ENCODE measurements around the gene LANCL2.

Gene LANCL2

DNA sequence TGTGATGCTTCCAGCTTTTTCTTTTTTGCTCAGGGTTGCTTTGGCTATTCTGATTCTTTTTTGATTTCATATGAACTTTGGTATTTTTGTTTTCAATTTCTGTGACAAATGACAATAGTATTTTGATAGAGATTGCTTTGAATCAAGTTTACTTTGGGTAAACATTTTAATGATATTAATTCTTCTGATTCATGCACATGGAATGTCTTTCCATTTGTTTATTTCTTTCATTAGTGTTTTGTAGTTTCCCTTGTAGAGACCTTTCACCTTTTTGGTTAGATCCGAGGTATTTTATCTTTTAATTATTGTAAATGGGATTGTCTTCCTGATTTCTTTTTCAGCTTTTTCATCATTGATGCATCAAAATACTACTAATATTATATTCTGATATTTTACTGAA lies 93.2 kb downstream of the LANCL2 start:
- Histone ChIP-seq H4K20me1 (ENCODE audit: insufficient read depth, low read length) (no peaks in the 10 kb centered on the region), H3K4me3 (ENCODE audit: low read depth in 1 of 2, low read length in 2 of 2) (no peak overlapping the region), H3K79me2 (ENCODE audit: insufficient read depth, low read length) (no peaks in the 10 kb centered on the region), H3K9me3 (ENCODE audit: insufficient read depth, low read length, severe bottlenecking) (no peaks in the 10 kb centered on the region), H3K36me3 (ENCODE audit: insufficient read depth, low read length) (peaks cover 2% of the 10 kb centered on the region), H2AFZ (ENCODE audit: low read depth, low read length) (no peak overlapping the region), H3K9ac (ENCODE audit: low read depth, low read length) (no peak overlapping the region), H3K4me1 (ENCODE audit: insufficient read depth, low read length) (no peaks in the 10 kb centered on the region), H3K27me3 (ENCODE audit: insufficient read depth, low read length, poor library complexity) (no peaks in the 10 kb centered on the region), H3K27ac (ENCODE audit: low read length) (no peak overlapping the region), H3K4me2 (ENCODE audit: insufficient read depth, low read length) (no peak overlapping the region)
- TF ChIP-seq, protein P1, sequence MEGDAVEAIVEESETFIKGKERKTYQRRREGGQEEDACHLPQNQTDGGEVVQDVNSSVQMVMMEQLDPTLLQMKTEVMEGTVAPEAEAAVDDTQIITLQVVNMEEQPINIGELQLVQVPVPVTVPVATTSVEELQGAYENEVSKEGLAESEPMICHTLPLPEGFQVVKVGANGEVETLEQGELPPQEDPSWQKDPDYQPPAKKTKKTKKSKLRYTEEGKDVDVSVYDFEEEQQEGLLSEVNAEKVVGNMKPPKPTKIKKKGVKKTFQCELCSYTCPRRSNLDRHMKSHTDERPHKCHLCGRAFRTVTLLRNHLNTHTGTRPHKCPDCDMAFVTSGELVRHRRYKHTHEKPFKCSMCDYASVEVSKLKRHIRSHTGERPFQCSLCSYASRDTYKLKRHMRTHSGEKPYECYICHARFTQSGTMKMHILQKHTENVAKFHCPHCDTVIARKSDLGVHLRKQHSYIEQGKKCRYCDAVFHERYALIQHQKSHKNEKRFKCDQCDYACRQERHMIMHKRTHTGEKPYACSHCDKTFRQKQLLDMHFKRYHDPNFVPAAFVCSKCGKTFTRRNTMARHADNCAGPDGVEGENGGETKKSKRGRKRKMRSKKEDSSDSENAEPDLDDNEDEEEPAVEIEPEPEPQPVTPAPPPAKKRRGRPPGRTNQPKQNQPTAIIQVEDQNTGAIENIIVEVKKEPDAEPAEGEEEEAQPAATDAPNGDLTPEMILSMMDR (IDR thresholded peaks at IDR 0.05; ENCODE audit: borderline replicate concordance, extremely low read depth, low read length, poor library complexity, severe bottlenecking) = no peak
- no peak for TF ChIP-seq EZH2 (IDR thresholded peaks at IDR 0.05; ENCODE audit: borderline replicate concordance, low read depth, low read length, severe bottlenecking)
- ATAC-seq (ENCODE audit: insufficient read depth, low read depth) (no peak), DNase-seq (no peak)

- Histone ChIP-seq H3K27me3 (ENCODE audit: insufficient read depth, low read length, poor library complexity) (no peaks in the 10 kb centered on the region), H4K20me1 (ENCODE audit: insufficient read depth, low read length) (0 out of 2 replicates have a peak, but pooled peaks cover 3% of the 10 kb centered on the region), H3K4me3 (ENCODE audit: low read depth in 1 of 2, low read length in 2 of 2) (no peak overlapping the region), H3K27ac (ENCODE audit: low read length) (no peak overlapping the region), H3K4me2 (ENCODE audit: insufficient read depth, low read length) (no peak overlapping the region), H3K9me3 (ENCODE audit: insufficient read depth, low read length, severe bottlenecking) (no peaks in the 10 kb centered on the region), H3K36me3 (ENCODE audit: insufficient read depth, low read length) (peaks cover 49% of the 10 kb centered on the region), H2AFZ (ENCODE audit: low read depth, low read length) (no peak overlapping the region), H3K79me2 (ENCODE audit: insufficient read depth, low read length) (peaks cover 5% of the 10 kb centered on the region), H3K4me1 (ENCODE audit: insufficient read depth, low read length) (peaks cover 13% of the 10 kb centered on the region), H3K9ac (ENCODE audit: low read depth, low read length) (no peak overlapping the region)
- no peak for ATAC-seq (ENCODE audit: insufficient read depth, low read depth)
- DNase-seq = no peak
- TF ChIP-seq, protein P1 (IDR thresholded peaks at IDR 0.05; ENCODE audit: borderline replicate concordance, extremely low read depth, low read length, poor library complexity, severe bottlenecking) = no peak
- no peak for TF ChIP-seq EZH2 (IDR thresholded peaks at IDR 0.05; ENCODE audit: borderline replicate concordance, low read depth, low read length, severe bottlenecking)
These were observed 98.6 kb downstream of the LANCL2 start for GRCh38 chr7:55463686-55464262.

GRCh38 chr7:55464422-55464821 lies 99.3 kb downstream of the LANCL2 start:
- H3K36me3 ChIP-seq (ENCODE audit: insufficient read depth, low read length) = peaks cover 49% of the 10 kb centered on the region
- H3K79me2 ChIP-seq (ENCODE audit: insufficient read depth, low read length) = peaks cover 5% of the 10 kb centered on the region
- no peak overlapping the region for H3K4me3 ChIP-seq (ENCODE audit: low read depth in 1 of 2, low read length in 2 of 2)
- H3K9ac ChIP-seq (ENCODE audit: low read depth, low read length) = no peak overlapping the region
- no peak for ATAC-seq (ENCODE audit: insufficient read depth, low read depth)
- H4K20me1 ChIP-seq (ENCODE audit: insufficient read depth, low read length) = 0 out of 2 replicates have a peak, but pooled peaks cover 3% of the 10 kb centered on the region
- H3K4me1 ChIP-seq (ENCODE audit: insufficient read depth, low read length) = peaks cover 18% of the 10 kb centered on the region
- DNase-seq = no peak
- no peak overlapping the region for H3K4me2 ChIP-seq (ENCODE audit: insufficient read depth, low read length)
- no peaks in the 10 kb centered on the region for H3K27me3 ChIP-seq (ENCODE audit: insufficient read depth, low read length, poor library complexity)
- H3K9me3 ChIP-seq (ENCODE audit: insufficient read depth, low read length, severe bottlenecking) = no peaks in the 10 kb centered on the region
- H3K27ac ChIP-seq (ENCODE audit: low read length) = no peak overlapping the region
- H2AFZ ChIP-seq (ENCODE audit: low read depth, low read length) = no peak overlapping the region
- TF ChIP-seq, protein P1 (IDR thresholded peaks at IDR 0.05; ENCODE audit: borderline replicate concordance, extremely low read depth, low read length, poor library complexity, severe bottlenecking) = no peak
- TF ChIP-seq EZH2 (IDR thresholded peaks at IDR 0.05; ENCODE audit: borderline replicate concordance, low read depth, low read length, severe bottlenecking) = no peak

Data from DND-41 (cell line).